K562 (cell line): ENCODE data around the gene CLK3. TPM values are rescaled to one million over a fixed set of nuclear protein-coding genes. Genes with fewer than 3 reads are reported as not detected.

Experiments
- GABPB1 ChIP-seq: sonication (generic); formaldehyde crosslinking; IDR thresholded peaks from 2 replicates; pipeline ENCODE4 v1.8.0; 2022; ENCODE audit warnings: mild to moderate bottlenecking, missing genetic modification reagents
- GATAD2A ChIP-seq: fragments of 450-650 bp; IDR thresholded peaks from 2 replicates; pipeline ENCODE4 v1.6.1; 2017
- HCFC1 ChIP-seq: IDR thresholded peaks from 2 replicates; pipeline ENCODE4 v1.6.1; 2012; ENCODE audit warnings: low read depth, low read length, improper control_type of control experiment
- HMGN3 ChIP-seq: IDR thresholded peaks from 2 replicates; pipeline ENCODE4 v1.6.1; 2011; ENCODE audit warnings: borderline replicate concordance, low read depth, mild to moderate bottlenecking, mixed read lengths, low read length; ENCODE audit not compliant: insufficient read length; ENCODE audit errors: extremely low read depth
- KDM2B ChIP-seq: fragments of 250-450 bp; sonication (Bioruptor Pico); IDR thresholded peaks from 2 replicates; pipeline ENCODE4 v1.8.0; 2021; ENCODE audit warnings: mild to moderate bottlenecking, moderate library complexity
- KDM5B ChIP-seq: fragments of 200-600 bp; sonication (generic); IDR thresholded peaks from 2 replicates; pipeline ENCODE4 v1.6.1; 2012; ENCODE audit warnings: low read depth, mild to moderate bottlenecking, moderate library complexity, low read length, control low read depth, inconsistent platforms; ENCODE audit not compliant: insufficient replicate concordance
- NR4A1 ChIP-seq, 2 experiments: fragments of 250-450 bp in 1 of 2; fragments of 450-650 bp in 1 of 2; sonication (Bioruptor Pico) in 1 of 2; IDR thresholded peaks; 2 replicates each; pipeline versions ENCODE4 v1.4.0 to v1.6.1; 2016 to 2020; ENCODE audit warnings: mild to moderate bottlenecking in 2 of 2, missing compliant biosample characterization in 1 of 2, missing genetic modification characterization in 1 of 2, moderate library complexity in 1 of 2
- RFX5 ChIP-seq: IDR thresholded peaks from 2 replicates; pipeline ENCODE4 v1.6.1; 2011; ENCODE audit warnings: low read depth, mild to moderate bottlenecking, improper control_type of control experiment, low read length
- SLC30A9 ChIP-seq: fragments of 250-450 bp; sonication (Bioruptor Pico); IDR thresholded peaks from 2 replicates; pipeline ENCODE4 v1.8.0; 2022; ENCODE audit warnings: mild to moderate bottlenecking, moderate library complexity
- YY1 ChIP-seq, 3 experiments: IDR thresholded peaks; 2 replicates each; pipeline ENCODE4 v1.6.1; 2011; ENCODE audit warnings: low read length in 2 of 3, mild to moderate bottlenecking in 2 of 3, moderate library complexity in 2 of 3, borderline replicate concordance in 1 of 3, control low read depth in 1 of 3, low read depth in 1 of 3; ENCODE audit not compliant: insufficient read depth in 3 of 3, insufficient replicate concordance in 2 of 3, control insufficient read depth in 1 of 3, insufficient read length in 1 of 3; ENCODE audit errors: extremely low read depth in 1 of 3
- ZNF316 ChIP-seq: fragments of 450-650 bp; IDR thresholded peaks from 2 replicates; pipeline ENCODE4 v1.6.1; 2016
- polyA plus RNA-seq, 8 experiments: library from polyadenylated mRNA; depleted of rRNA in 4 of 8; stranded (reverse) in 5 of 8; unstranded in 3 of 8; fragments of >200 nt; fragmentation: Nextera tagmentation in 2 of 8; fragmentation: Illumina TruSeq in 1 of 8; extraction: Ambion mirVana in 2 of 8; extraction: Trizol in 1 of 8; gene quantifications; 2 replicates each; pipeline versions ENCODE4 v1.2.1 to v1.2.3, GENCODE V29; 2011 to 2014; ENCODE audit warnings: inconsistent platforms in 1 of 8, missing spikeins in 1 of 8
- total RNA-seq, 7 experiments: library from RNA; depleted of rRNA in 6 of 7; stranded (reverse); fragments of >200 nt in 6 of 7; fragmentation: Illumina TruSeq in 2 of 7; extraction: Trizol in 2 of 7; gene quantifications; 2 replicates each; pipeline versions ENCODE4 v1.2.1 to v1.2.3, GENCODE V29; 2011 to 2021; ENCODE audit warnings: low replicate concordance in 1 of 7
- TF ChIP-seq, protein P1 (sequence below), 2 experiments: fragments of 450-650 bp; formaldehyde crosslinking in 1 of 2; IDR thresholded peaks; 2 replicates each; pipeline versions ENCODE4 v1.4.0 to v1.6.1; 2014 to 2020; ENCODE audit warnings: mild to moderate bottlenecking in 2 of 2, borderline replicate concordance in 1 of 2, low read depth in 1 of 2
- TF ChIP-seq, protein P2 (sequence below): IDR thresholded peaks from 3 replicates; pipeline ENCODE4 v1.6.1; 2011; ENCODE audit warnings: borderline replicate concordance, mild to moderate bottlenecking, moderate library complexity; ENCODE audit not compliant: insufficient read length; ENCODE audit errors: extremely low read depth

CLK3 gene
- total and polyA plus RNA-seq, 9 of the 15 experiments (the other 6 are each of a cell fraction or from before 2014, with no cell fraction given): 1.2 to 95.2 (median 51.7) TPM

- TF ChIP-seq ZNF316: no peak
- TF ChIP-seq, protein P1, sequence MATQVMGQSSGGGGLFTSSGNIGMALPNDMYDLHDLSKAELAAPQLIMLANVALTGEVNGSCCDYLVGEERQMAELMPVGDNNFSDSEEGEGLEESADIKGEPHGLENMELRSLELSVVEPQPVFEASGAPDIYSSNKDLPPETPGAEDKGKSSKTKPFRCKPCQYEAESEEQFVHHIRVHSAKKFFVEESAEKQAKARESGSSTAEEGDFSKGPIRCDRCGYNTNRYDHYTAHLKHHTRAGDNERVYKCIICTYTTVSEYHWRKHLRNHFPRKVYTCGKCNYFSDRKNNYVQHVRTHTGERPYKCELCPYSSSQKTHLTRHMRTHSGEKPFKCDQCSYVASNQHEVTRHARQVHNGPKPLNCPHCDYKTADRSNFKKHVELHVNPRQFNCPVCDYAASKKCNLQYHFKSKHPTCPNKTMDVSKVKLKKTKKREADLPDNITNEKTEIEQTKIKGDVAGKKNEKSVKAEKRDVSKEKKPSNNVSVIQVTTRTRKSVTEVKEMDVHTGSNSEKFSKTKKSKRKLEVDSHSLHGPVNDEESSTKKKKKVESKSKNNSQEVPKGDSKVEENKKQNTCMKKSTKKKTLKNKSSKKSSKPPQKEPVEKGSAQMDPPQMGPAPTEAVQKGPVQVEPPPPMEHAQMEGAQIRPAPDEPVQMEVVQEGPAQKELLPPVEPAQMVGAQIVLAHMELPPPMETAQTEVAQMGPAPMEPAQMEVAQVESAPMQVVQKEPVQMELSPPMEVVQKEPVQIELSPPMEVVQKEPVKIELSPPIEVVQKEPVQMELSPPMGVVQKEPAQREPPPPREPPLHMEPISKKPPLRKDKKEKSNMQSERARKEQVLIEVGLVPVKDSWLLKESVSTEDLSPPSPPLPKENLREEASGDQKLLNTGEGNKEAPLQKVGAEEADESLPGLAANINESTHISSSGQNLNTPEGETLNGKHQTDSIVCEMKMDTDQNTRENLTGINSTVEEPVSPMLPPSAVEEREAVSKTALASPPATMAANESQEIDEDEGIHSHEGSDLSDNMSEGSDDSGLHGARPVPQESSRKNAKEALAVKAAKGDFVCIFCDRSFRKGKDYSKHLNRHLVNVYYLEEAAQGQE (IDR thresholded peaks at IDR 0.05; ENCODE audit: borderline replicate concordance): peak; percentile 6; the same call in 1 of the 2 replicates
- TF ChIP-seq, protein P1 (CRISPR knock-in tag; IDR thresholded peaks at IDR 0.05; ENCODE audit: low read depth): peak; percentile 12; the same call in 1 of the 2 replicates
- peak in 2 of 3 experiments; percentile 39 to 49 for TF ChIP-seq YY1 (IDR thresholded peaks at IDR 0.05; ENCODE audit: borderline replicate concordance in 1 of 3, control insufficient read depth in 1 of 3, extremely low read depth in 1 of 3, insufficient read depth in 3 of 3, insufficient read length in 1 of 3, insufficient replicate concordance in 2 of 3, low read depth in 1 of 3, low read length in 2 of 3)
- TF ChIP-seq NR4A1 (CRISPR knock-in tag; IDR thresholded peaks at IDR 0.05): no peak
- TF ChIP-seq NR4A1 (tag; IDR thresholded peaks at IDR 0.05): peak; percentile 42; the same call in 1 of the 2 replicates
- no peak for TF ChIP-seq SLC30A9
- peak; percentile 85 for TF ChIP-seq HCFC1
- TF ChIP-seq KDM2B (CRISPR knock-in tag): peak; percentile 67; the same call in 1 of the 2 replicates
- no peak for TF ChIP-seq RFX5
- 0 out of 2 replicates have a peak, but pooled peaks have one; percentile 65 for TF ChIP-seq GATAD2A
- peak; percentile 55 for TF ChIP-seq HMGN3
- TF ChIP-seq, protein P2, sequence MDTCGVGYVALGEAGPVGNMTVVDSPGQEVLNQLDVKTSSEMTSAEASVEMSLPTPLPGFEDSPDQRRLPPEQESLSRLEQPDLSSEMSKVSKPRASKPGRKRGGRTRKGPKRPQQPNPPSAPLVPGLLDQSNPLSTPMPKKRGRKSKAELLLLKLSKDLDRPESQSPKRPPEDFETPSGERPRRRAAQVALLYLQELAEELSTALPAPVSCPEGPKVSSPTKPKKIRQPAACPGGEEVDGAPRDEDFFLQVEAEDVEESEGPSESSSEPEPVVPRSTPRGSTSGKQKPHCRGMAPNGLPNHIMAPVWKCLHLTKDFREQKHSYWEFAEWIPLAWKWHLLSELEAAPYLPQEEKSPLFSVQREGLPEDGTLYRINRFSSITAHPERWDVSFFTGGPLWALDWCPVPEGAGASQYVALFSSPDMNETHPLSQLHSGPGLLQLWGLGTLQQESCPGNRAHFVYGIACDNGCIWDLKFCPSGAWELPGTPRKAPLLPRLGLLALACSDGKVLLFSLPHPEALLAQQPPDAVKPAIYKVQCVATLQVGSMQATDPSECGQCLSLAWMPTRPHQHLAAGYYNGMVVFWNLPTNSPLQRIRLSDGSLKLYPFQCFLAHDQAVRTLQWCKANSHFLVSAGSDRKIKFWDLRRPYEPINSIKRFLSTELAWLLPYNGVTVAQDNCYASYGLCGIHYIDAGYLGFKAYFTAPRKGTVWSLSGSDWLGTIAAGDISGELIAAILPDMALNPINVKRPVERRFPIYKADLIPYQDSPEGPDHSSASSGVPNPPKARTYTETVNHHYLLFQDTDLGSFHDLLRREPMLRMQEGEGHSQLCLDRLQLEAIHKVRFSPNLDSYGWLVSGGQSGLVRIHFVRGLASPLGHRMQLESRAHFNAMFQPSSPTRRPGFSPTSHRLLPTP: no peak
- TF ChIP-seq GABPB1: peak; percentile 95
- peak; percentile 26 for TF ChIP-seq KDM5B
These were observed at the start of gene CLK3 (continued) for GRCh38 chr15:74615508-74616365.
